Measurements from ENCODE around the gene PDHX.

DNA sequence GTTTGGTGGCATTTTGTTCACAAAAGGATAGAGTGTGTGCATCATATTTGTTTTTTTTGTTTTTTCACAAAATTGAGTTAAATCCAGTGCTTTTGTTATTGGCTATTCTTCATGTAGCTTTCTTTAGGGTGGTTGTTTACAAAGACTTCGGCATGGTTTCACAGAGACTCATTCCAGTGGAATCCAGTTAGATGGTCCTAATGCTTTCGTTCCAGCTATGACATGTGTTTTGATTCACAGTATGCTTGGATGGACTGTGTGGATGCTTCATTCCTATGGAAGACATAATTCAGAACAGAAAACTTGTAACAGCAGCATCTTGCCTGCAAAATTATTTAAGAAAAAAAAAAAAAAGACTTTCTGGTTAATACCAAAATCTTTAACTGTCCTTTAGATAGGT, 97.9 kb downstream of the PDHX start:
- TF ChIP-seq, protein P1, sequence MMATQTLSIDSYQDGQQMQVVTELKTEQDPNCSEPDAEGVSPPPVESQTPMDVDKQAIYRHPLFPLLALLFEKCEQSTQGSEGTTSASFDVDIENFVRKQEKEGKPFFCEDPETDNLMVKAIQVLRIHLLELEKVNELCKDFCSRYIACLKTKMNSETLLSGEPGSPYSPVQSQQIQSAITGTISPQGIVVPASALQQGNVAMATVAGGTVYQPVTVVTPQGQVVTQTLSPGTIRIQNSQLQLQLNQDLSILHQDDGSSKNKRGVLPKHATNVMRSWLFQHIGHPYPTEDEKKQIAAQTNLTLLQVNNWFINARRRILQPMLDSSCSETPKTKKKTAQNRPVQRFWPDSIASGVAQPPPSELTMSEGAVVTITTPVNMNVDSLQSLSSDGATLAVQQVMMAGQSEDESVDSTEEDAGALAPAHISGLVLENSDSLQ (IDR thresholded peaks at IDR 0.05): no peak
- TF ChIP-seq LEF1 (IDR thresholded peaks at IDR 0.05; ENCODE audit: borderline replicate concordance): no peak
- TF ChIP-seq TARDBP (IDR thresholded peaks at IDR 0.05): no peak
- TF ChIP-seq ELF4 (IDR thresholded peaks at IDR 0.05): no peak
- TF ChIP-seq L3MBTL2 (conservative IDR thresholded peaks at IDR 0.05): no peak
